ENCODE data around the gene COL4A3. TPM values are rescaled to one million over a fixed set of nuclear protein-coding genes. Genes with fewer than 3 reads are reported as not detected.

The COL4A3 gene
- total RNA-seq, 1 donor from 2014 or later, result not detected

DNA sequence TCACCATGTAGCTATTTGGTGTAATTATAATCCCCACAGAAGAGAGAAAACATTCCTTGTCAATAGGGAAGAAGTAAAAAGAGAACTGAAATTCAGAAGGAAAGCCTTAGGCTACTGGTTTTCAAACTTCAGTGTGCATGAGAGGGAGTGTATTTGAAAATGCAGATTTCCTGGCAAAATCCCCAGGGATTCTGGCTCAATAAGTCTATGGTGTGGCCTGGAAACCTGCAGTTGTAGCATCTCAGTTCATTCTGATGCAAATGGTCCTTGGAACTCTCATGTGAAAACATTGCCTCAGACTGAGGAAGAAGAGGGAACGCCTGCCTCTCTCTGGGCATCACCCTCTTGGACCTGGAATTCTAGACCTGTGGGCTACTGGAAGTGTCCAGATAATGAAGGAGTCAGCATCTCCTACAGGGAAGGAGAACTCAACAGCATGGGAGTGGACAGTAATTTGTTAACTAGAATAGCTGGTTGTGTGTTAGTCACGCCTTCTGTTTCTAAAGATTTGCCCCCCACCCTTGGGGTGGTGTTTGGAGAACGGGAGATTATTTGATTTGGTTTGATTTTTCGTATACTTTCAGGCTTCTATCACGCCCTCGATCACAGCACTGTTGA, 21.3 kb downstream of the COL4A3 start:
- H3K9me3 Mint-ChIP-seq (ENCODE audit: unreplicated experiment), result no peaks in the 10 kb centered on the region
- FAIRE-seq (no peak), DNase-seq (ENCODE audit: low read depth) (no peak)
- Histone ChIP-seq H3K4me3 (ENCODE audit: insufficient read depth, low read depth, low read length) (no peak overlapping the region), H3K27me3 (ENCODE audit: insufficient read depth, low read length) (no peaks in the 10 kb centered on the region), H3K4me2 (ENCODE audit: low read length) (no peak overlapping the region), H3K27ac (ENCODE audit: low read depth, low read length) (no peak overlapping the region), H3K9ac (ENCODE audit: low read length) (no peak overlapping the region), H3K79me2 (ENCODE audit: insufficient read depth, low read length) (no peaks in the 10 kb centered on the region), H3K36me3 (ENCODE audit: insufficient read depth, low read length) (no peaks in the 10 kb centered on the region), H3K9me3 (ENCODE audit: insufficient read depth, low read depth, low read length) (no peaks in the 10 kb centered on the region), H2AFZ (ENCODE audit: low read depth, low read length) (no peak overlapping the region), H3K4me1 (ENCODE audit: insufficient read depth, low read length) (peaks cover 6% of the 10 kb centered on the region), H4K20me1 (ENCODE audit: insufficient read depth, low read length) (no peaks in the 10 kb centered on the region)
- TF ChIP-seq, protein P1, sequence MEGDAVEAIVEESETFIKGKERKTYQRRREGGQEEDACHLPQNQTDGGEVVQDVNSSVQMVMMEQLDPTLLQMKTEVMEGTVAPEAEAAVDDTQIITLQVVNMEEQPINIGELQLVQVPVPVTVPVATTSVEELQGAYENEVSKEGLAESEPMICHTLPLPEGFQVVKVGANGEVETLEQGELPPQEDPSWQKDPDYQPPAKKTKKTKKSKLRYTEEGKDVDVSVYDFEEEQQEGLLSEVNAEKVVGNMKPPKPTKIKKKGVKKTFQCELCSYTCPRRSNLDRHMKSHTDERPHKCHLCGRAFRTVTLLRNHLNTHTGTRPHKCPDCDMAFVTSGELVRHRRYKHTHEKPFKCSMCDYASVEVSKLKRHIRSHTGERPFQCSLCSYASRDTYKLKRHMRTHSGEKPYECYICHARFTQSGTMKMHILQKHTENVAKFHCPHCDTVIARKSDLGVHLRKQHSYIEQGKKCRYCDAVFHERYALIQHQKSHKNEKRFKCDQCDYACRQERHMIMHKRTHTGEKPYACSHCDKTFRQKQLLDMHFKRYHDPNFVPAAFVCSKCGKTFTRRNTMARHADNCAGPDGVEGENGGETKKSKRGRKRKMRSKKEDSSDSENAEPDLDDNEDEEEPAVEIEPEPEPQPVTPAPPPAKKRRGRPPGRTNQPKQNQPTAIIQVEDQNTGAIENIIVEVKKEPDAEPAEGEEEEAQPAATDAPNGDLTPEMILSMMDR (IDR thresholded peaks at IDR 0.05; ENCODE audit: insufficient read depth, low read depth, low read length), result no peak
- no peak for TF ChIP-seq EZH2 (IDR thresholded peaks at IDR 0.05; ENCODE audit: insufficient read depth, low read length)
- peaks cover 17% of the 10 kb centered on the region for H3K4me1 Mint-ChIP-seq (ENCODE audit: low read depth, unreplicated experiment)
- no peak overlapping the region for H3K27ac Mint-ChIP-seq (ENCODE audit: unreplicated experiment)
- no peaks in the 10 kb centered on the region for H3K36me3 Mint-ChIP-seq (ENCODE audit: low read depth, unreplicated experiment)
- no peaks in the 10 kb centered on the region for H3K27me3 Mint-ChIP-seq (ENCODE audit: low read depth, unreplicated experiment)
- no peak overlapping the region for H3K4me3 Mint-ChIP-seq (ENCODE audit: unreplicated experiment)

DNA sequence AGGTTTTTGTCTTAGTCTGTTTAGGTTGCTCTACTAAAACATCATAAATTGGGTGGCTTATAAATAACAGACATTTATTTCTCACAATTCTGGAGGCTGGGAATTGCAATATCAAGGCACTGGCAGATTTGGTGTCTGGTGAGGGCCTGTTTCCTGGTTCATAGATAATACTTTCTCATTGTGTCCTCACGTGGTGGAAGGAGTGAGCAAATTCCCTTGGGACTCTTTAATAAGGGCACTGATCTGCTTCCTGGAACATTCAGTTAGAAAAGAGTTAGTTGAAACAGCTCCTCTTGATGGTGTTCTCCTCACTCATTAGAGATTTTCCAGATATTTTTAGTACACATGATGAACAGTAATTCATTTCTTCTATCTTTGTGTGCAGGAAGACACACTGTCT, 22.3 kb downstream of the COL4A3 start:
- no peak for FAIRE-seq
- no peaks in the 10 kb centered on the region for H3K36me3 ChIP-seq (ENCODE audit: insufficient read depth, low read length)

DNA sequence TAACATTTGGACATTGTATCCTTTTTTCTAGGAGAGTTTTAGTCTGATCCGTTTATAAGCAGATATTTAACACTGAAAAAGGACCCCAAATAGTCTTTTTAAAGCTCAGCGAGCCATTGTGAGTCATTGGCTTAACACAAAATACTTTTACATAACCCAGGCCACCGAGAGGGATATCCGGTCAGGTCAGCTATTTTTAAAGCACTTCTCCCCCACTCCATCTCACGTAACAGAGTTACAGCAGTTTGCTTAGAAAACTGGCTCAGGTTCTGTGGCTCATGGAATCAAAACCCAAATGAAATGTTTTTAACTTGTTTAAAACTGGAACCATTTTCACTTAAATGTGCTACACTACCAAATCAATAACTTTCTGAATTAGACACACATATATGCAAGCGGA, 23.9 kb downstream of the COL4A3 start:
- no peak overlapping the region for H3K4me3 Mint-ChIP-seq (ENCODE audit: unreplicated experiment)
- Histone ChIP-seq H3K4me1 (ENCODE audit: insufficient read depth, low read length) (peaks cover 9% of the 10 kb centered on the region), H3K27ac (ENCODE audit: low read depth, low read length) (no peak overlapping the region), H2AFZ (ENCODE audit: low read depth, low read length) (no peak overlapping the region), H3K79me2 (ENCODE audit: insufficient read depth, low read length) (no peaks in the 10 kb centered on the region), H3K4me2 (ENCODE audit: low read length) (peak overlapping the region; percentile 72), H3K27me3 (ENCODE audit: insufficient read depth, low read length) (no peaks in the 10 kb centered on the region), H3K36me3 (ENCODE audit: insufficient read depth, low read length) (no peaks in the 10 kb centered on the region), H3K9me3 (ENCODE audit: insufficient read depth, low read depth, low read length) (no peaks in the 10 kb centered on the region), H3K9ac (ENCODE audit: low read length) (no peak overlapping the region), H4K20me1 (ENCODE audit: insufficient read depth, low read length) (no peaks in the 10 kb centered on the region), H3K4me3 (ENCODE audit: insufficient read depth, low read depth, low read length) (no peak overlapping the region)
- peak overlapping the region; percentile 79 for H3K27ac Mint-ChIP-seq (ENCODE audit: unreplicated experiment)
- FAIRE-seq (no peak), DNase-seq (ENCODE audit: low read depth) (peak; percentile 53)
- no peaks in the 10 kb centered on the region for H3K27me3 Mint-ChIP-seq (ENCODE audit: low read depth, unreplicated experiment)
- H3K36me3 Mint-ChIP-seq (ENCODE audit: low read depth, unreplicated experiment), result no peaks in the 10 kb centered on the region
- H3K9me3 Mint-ChIP-seq (ENCODE audit: unreplicated experiment), result no peaks in the 10 kb centered on the region
- no peak for TF ChIP-seq EZH2 (IDR thresholded peaks at IDR 0.05; ENCODE audit: insufficient read depth, low read length)
- TF ChIP-seq, protein P1 (IDR thresholded peaks at IDR 0.05; ENCODE audit: insufficient read depth, low read depth, low read length), result no peak
- H3K4me1 Mint-ChIP-seq (ENCODE audit: low read depth, unreplicated experiment), result peaks cover 25% of the 10 kb centered on the region

More for the DNA sequence above, 22.3 kb downstream of the COL4A3 start:
- Histone ChIP-seq H2AFZ (ENCODE audit: low read depth, low read length) (no peak overlapping the region), H3K4me1 (ENCODE audit: insufficient read depth, low read length) (peaks cover 6% of the 10 kb centered on the region), H3K27ac (ENCODE audit: low read depth, low read length) (no peak overlapping the region), H3K9ac (ENCODE audit: low read length) (no peak overlapping the region), H3K79me2 (ENCODE audit: insufficient read depth, low read length) (no peaks in the 10 kb centered on the region), H4K20me1 (ENCODE audit: insufficient read depth, low read length) (no peaks in the 10 kb centered on the region), H3K4me3 (ENCODE audit: insufficient read depth, low read depth, low read length) (no peak overlapping the region), H3K27me3 (ENCODE audit: insufficient read depth, low read length) (no peaks in the 10 kb centered on the region), H3K9me3 (ENCODE audit: insufficient read depth, low read depth, low read length) (no peaks in the 10 kb centered on the region), H3K4me2 (ENCODE audit: low read length) (no peak overlapping the region)
- H3K4me3 Mint-ChIP-seq (ENCODE audit: unreplicated experiment), result no peak overlapping the region
- TF ChIP-seq, protein P1 (IDR thresholded peaks at IDR 0.05; ENCODE audit: insufficient read depth, low read depth, low read length), result no peak
- TF ChIP-seq EZH2 (IDR thresholded peaks at IDR 0.05; ENCODE audit: insufficient read depth, low read length), result no peak
- DNase-seq (ENCODE audit: low read depth), result no peak
- no peak overlapping the region for H3K27ac Mint-ChIP-seq (ENCODE audit: unreplicated experiment)
- H3K4me1 Mint-ChIP-seq (ENCODE audit: low read depth, unreplicated experiment), result peaks cover 22% of the 10 kb centered on the region
- no peaks in the 10 kb centered on the region for H3K36me3 Mint-ChIP-seq (ENCODE audit: low read depth, unreplicated experiment)
- H3K27me3 Mint-ChIP-seq (ENCODE audit: low read depth, unreplicated experiment), result no peaks in the 10 kb centered on the region
- H3K9me3 Mint-ChIP-seq (ENCODE audit: unreplicated experiment), result no peaks in the 10 kb centered on the region
